Activated CD8-positive, alpha-beta memory T cell treated with anti-CD3 and anti-CD28 coated beads for 4 hours (primary cell): Measurements from ENCODE around the gene TRIM9.

ENCODE experiments used
- DNase-seq, 2 donors: peaks; one replicate each; pipeline ENCODE4 v3.0.0-alpha.2; 2020; ENCODE audit warnings: low read depth in 2 of 2

TRIM9 gene

DNA sequence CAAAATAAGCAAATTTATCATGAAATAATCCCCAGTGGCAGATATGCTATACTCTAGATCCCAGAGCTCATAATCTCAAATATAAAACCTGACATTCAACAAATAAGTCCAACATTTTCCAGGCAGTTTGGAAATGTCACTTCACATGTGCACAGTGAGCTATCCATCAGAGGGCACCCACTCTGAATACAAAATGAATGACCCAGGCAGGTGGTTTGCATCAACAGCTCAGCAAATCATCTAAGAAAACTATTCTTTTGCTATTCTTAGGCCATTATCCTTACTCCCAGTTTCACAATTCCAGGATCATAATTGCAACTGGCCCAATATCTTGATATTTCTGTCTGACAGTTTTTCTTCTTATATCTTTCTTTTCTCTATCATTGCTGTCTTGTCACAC, 38.5 kb downstream of the TRIM9 start:
- DNase-seq, result no peak

DNA sequence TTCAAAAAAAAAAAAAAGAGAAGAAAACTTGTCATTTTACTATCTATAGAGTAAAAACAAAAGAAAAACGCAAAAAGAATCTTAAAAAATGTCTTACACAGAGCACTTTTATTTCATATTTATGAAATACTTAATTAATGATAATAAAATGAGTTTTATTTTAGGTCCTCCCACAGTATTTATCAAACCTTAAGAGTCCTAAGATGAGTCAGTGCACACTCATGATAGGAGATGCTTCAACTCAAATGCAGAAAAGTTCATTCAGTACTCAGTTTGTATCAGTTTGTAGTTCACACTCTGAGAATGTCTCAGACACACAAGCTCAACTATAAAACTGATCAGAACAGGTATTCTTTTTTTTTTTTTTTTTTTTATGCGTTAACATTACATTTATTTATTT, 41.7 kb downstream of the TRIM9 start:
- DNase-seq, result no peak

DNA sequence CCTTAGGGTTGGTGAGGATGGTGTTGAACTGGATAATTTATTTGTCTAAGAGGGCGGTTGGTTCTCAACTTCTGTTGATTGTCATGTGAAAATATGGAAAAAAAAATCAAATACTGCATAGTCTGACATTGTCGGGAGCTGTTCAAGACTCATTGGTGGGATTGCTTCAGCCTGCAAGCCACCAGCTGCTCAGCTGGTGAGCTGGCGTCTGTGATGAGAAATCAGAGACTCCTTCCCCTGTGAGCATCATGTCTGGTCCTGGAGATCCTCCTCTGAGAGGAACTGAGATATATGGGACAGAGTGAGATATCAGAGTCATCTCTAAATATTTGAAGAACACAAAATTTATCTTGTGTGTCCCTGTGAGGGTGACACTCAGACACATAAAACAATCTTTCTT, 49.9 kb downstream of the TRIM9 start:
- DNase-seq, result no peak

DNA sequence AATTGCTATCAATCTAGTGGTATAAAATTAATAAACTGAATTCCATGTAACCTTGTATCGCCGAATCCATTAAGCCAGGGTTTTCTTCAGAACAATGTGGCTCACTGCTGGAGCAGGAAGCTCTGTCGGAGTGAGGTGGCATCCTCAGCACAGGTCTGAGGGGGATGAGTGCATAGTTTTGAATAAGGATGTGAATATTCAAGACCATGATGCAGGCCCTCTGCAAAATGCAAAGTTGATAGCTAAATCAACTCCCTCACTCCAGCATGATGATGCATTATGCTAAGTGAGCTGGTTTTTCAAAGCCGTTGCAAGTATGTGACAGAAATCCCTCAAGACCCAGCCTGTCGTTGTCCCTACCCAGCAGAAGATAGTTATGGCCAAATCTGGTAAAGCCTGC, 53.0 kb downstream of the TRIM9 start:
- no peak for DNase-seq

DNA sequence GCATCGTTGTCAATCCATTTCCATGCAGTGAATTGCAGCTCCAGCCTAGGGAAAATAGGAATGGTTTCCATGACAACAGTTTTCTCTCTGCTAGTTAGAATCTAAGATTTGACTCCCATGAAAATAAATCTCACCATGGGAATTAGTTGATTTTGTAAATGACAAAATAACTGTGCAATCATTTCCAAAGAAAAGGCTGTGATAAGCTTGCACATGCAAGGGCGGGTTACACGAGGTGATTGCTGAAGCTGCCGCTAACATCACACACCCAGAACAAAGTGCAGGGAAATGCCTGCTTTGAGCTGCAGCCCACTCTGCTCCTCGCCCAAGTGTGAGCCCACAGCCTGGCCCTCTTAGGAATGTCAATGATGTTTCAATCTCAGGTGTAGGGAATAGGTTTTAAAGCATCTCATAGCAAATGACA, 53.8 kb downstream of the TRIM9 start:
- DNase-seq, result no peak

DNA sequence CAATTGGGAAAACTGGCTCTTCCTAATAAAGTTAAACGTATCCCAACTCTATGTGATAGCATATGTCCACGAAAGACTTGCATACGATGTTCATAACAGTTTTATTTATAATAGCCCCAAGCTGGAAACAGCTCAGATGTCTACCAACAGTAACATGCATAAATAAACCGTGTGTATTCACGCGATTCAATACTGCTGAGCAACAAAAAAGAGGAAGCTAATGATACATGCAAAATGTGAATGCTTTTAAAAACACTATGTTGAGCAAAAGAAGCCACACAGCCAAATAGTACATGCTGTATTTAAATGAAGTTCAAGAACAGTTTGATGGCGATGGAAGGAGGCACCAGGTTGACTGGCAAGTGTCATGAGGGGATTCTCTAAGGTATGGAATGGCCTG, 55.7 kb downstream of the TRIM9 start:
- DNase-seq, result no peak

DNA sequence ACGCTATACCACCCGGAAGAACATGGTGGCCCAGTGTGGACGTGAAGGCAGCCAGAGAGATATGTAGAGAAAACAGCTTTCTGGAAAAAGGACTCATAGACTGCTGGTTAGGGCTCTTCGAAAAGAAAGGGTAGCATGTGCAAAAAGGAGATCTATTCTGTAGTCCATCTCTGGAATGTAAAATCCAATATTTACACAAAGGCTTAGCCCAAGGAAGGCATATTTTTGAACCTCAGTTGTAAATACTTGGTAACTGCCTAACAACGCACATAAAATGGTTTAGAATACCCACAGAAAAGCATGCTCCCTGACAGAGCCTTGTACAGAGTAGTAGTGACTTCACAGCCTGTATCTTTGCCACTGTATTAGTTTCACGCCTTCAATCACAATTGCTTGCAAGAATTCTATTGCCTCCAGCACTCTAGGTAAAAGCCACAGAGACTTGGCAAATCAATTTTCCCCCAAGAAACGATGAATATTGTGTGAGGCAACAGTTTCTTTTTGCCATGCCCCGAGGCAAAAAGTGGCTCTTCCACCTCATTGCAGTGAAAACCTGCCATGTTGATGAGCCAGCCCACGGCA, 59.2 kb downstream of the TRIM9 start:
- DNase-seq, result no peak

DNA sequence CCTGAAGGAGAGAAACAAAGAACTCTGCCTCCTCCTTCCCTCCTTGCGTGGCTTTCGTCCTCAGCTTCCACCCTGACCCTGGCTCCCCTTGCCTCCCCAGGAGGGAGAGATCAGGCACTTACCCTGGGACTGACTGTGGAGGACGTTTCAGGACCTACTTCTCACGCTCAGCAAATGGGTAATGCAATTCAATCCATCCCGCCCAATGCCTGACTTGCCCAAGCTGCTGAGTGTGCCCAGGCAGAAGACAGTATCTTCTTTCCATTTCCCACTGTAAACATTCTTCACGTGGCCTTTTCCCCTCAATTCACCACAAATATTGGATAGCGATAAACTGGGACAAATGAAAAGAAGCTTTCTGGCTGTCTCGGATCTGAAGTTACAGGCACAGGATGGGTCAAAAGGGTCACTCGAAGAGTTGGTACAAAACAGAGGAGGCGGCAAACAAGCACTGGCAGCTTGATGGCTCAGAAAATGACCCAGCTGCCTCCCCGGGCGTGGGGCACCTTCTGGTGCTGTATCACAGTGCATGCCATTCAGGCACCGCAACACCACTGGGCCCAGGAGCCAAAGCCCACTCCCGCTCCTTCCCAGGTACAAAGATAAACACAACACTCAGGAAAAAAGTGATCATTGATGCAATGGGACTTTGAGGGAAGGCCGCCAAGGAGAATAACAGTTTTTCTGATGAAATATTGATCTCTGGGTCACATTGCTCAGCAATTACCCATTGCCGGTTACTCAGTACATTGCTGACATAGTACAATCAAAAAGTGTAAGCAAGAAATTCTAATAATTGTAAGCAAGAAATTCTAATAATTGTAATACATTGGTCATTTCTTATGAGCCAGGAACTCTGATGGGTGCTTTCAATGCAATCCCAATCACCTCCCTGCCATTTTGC, 65.8 kb downstream of the TRIM9 start:
- no peak for DNase-seq

DNA sequence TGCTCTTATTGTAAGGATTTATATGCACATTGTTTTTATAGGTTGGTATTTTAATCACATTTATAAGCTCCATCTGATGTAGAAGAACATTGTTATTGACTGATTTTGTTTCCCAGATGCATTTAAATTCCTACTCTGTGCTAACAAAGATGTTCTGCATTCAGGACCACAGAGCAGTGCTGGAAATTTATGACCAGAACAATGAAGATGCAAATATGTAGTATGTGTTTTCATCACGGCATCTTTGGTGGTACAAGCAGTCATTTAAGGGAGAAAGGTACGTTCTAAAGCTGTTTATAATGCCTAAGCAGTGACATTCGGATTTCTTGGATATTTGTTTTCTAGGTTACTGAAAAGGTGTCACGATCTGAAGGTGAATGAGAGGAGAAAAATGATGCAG, 66.5 kb downstream of the TRIM9 start:
- DNase-seq, result no peak

DNA sequence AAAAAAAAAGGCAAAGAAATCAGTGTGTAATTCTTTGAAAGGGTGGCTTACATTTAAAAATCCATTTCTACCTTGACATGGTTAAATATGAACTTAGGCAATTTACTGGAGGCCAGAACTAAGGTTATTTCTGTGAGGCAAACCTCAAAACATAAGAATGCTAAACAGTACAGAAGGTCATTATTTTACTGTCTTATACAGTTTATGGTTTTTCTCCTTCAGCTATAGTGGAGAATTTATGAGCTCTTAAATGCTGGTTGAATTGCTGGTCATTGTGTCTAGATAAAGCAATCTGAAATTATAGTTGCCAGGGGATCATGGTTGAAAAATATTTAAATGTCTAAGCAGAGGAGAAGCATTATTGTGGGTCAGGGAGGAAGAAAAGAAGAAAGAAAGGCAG, 70.5 kb downstream of the TRIM9 start:
- no peak for DNase-seq

DNA sequence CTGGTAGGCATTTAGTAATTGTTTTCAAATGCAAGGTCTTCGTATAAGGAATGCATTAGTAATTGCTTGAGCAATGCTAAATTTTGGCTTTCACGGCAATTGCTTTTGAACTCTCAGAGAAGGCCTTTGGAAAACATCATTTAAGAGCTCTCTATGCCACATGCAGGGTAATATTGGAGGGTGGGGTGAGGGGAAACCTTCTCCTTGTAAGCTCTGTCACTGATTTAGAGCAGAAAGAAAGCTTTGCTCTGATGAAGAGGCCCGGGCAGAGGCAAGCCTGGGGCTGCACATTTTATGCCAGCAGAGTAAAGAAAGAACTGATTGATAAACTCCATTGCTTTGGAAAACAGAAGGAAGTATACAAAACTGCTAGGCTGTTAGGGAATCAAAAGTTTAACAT, 70.9 kb downstream of the TRIM9 start:
- DNase-seq, result no peak

DNA sequence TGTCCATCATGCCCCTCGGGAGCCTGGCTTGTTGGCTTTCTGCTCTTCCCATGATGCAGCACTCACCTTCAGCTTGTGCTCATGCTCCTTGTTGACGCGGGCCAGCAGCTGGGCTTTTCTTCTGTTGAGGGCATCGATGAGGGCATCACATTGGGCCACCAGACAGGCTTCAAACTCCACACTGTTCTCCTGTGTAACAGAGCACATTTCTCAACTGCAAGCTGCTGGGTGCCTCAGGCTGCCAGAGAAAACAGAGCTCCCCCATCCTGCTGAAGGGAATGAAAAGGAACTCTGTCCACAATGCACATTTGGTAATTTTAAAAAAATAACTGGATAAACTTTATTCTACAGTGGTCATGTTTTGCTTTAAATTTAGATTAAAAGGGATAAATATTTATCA, 72.1 kb downstream of the TRIM9 start:
- DNase-seq, result no peak

DNA sequence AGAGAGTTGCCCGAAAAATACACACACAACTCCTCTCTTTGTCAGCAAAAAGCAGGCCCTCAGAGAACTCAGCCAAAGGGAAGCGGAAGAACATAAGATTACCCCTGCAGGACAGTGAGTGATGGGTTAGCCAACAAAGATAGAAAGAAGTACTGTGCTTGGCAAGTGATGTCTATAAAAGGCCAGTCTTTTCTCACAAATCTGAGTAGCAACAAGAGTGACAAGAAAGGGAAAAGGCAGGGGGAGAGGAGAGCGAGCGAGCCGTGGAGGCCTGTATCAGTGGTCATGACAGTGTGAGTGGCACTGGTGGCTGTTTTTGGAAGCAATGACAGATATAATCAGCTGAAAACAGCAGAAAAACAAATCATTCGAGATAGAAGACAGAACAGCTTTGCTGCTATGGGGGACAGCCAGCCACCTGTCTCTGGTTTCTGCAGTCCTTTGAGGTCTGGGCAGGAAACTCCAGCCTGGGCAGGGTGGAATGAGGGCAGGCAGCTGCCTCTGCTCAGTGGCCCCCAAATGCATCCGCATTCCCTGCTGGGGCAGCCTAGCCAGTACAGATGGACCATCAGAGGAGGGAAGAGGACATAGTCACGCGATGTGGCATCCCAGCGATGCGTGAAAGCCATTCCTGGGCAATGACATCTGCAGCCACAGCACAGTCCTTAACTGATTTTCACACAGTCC, 74.7 kb downstream of the TRIM9 start:
- no peak for DNase-seq

DNA sequence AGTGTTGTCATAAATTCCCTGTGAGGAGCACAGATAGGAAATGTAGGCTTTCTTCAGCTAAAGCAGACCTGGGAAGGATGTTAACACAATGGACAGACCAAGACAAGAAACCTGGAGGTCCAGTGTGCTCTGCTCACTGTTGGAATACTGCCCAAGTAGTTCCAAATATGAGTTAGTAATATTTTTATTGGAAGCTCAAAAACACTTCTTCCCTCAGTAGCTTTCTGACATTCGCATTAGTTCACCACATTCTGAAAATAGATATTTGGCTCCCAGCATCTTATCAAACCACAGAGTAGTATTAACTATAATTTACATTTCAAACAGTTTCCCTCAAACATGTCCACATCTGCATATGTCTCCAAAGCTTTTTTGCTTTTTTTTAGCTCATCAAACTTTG, 75.8 kb downstream of the TRIM9 start:
- no peak for DNase-seq

DNA sequence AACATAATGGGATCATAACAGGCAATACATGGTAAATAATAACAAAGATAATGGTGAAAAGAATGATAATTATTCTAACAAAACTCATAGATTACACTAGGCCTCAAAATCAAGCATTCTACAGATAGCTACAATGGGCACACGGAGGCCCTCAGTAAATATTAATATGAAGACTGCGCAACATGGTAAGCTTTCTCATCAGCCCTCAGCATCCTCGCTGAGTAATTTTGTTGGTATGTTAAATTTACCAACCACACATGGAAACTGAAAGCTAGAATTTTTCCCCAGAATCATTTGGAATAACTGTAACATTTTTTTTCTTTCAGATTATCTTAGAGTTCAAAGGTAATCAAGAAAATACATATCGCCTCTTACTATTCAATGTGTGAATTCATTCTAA, 76.4 kb downstream of the TRIM9 start:
- DNase-seq, result no peak

DNA sequence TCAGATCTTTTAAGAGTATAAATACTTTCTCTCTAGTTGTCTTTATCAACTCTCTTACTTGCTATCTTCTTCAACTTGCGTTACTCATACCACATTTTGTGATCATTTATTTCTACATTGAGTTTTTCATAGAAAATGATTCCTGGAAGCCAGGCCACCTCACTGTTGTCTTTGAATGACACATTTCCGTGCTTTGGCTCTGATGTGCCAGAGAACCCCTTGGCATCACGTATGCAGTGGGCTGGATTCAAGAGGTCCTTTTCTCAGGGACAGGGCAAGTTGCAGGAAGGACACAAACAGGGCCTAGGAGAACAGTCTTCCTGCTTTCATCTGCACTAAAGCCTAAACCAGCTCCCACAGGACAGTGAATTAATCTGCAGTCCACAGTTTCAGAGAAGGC, 80.3 kb downstream of the TRIM9 start:
- no peak for DNase-seq

DNA sequence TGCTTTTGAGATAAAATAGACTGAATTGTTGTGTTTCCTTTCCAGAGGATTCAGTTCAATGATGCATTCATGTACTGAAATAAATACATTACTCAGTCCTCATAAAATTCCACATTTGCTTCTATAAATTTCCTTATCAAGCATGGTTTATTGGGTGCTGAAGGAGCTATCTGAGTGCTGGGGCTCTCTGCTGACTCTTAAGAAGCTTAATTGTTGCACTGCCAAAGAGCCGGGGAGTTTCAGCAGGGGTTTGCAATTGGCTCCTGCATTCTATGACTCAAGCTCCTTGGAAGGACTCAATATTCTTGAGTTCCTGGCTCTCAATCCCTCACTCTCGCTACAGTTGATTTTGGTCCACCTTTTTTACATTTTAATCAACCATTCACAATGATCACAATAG, 80.8 kb downstream of the TRIM9 start:
- DNase-seq, result no peak

DNA sequence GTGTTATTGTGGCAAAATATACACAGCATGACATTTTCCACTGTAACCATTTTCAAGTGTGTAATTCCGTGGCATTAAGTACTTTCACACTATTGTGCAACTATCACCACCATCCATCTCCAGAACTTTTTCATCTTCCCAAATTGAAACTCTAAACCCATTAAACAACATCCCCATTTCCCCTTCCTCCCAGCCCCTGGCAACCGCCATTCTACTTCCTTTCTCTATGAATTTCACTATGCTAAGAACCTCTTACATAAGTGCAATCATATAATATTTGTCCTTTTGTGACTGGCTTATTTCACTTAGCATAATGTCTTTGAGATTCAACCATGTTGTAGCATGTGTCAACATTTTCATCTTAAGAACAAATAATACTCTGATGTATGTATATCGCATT, 82.8 kb downstream of the TRIM9 start:
- DNase-seq, result no peak

DNA sequence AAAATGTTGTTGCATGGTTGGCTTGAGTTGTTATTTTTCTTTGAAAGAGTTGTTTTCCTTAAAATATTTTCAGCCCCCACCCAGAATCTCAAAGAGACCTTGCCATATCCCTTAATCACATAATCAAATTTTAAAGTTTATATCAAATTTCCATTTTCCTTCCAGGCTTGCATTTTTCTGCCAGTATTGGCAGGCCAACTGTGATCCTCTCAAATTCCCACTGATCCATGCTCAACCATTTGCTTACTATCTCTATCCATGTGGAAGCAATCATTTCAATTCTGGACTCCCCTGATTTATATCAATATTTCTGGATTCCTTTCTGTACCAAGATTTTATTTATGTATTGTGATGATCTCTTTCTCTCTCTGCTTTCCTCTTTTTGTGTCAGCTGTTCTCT, 86.5 kb downstream of the TRIM9 start:
- DNase-seq, result no peak

DNA sequence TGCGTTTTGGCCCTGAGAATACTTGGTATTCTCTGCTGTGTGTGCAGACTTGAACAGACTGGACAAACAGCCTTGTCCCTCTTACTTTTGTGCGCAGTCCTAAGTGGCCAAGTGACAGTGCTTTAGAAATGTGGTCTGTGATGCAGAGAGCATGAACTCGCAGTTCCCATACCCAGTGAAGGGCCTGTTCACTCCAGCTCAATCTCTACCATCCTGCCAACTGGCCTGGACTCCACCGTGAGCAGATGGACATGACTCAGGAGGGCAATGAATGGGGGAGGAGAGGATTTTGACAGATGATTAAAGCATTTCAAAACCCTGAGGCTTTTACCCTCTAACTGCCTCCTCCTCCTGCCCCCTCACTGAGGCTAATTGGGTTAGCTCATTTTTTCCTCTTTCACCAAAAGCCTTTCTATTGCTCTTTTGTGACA, 88.1 kb downstream of the TRIM9 start:
- no peak for DNase-seq

DNA sequence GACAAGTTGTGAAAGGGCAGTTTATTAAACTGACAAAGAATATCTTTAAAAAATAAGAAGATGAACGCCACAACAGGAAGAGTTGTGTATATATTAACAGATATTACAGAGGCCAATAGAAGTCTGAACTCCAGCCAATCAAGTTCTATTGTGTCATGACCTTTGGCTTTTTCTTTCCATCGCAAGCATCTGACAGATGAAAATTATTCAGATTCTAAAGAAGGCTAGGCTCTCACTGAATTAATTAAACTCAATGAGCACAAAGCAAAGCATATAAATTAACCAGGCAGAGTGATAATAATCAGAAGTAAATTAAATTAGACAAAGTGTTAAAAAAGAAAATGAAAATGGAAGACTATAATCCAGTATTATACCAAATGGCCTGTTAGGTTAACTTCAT, 88.6 kb downstream of the TRIM9 start:
- DNase-seq, result no peak

DNA sequence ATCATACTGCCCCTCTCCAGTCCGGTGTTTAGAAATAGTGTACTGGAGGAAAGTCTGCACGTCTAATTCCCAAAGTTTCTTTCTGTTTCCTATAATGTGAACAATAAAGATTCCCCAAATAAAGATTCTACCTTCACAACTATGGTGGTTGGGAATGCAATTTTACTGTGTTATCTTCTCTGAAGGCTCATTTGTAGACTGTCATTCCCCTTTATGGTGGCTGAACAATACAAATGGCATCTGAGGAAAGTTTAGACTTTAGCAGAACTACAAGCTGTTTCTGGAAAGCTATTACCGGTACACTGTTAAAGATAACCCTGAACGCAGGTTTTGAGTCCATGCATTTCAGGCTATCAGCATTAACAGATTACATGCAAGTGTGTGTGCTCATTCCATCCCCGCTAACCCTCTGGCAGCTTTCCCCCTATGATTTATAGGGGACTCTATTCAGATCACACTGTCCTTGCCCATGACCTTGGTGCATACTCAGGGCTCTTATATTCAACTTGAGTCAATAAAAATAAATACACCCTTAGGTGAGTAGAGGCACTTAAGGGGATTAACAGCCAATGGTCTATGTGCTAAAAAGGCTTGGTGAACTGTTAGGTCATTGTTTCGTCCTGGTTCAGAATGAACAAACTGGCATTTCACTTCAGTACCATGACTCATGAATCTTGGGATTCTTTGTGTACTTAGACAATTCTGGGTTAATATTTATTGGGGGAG, 89.9 kb downstream of the TRIM9 start:
- no peak for DNase-seq
